Subcutaneous preadipocyte (primary cell): ENCODE measurements around the gene FAM221A. TPM values are rescaled to one million over a fixed set of nuclear protein-coding genes. Genes with fewer than 3 reads are reported as not detected.

Source experiments
- small RNA-seq: library from RNA; depleted of rRNA; stranded (forward); fragments of <200 nt; gene quantifications from one replicate; pipeline ENCODE3, GENCODE V24; 2012
- total RNA-seq: library from RNA; depleted of rRNA; stranded (reverse); fragments of >200 nt; gene quantifications from 2 replicates; pipeline ENCODE4 v1.2.3, GENCODE V29; 2012

Gene FAM221A, protein sequence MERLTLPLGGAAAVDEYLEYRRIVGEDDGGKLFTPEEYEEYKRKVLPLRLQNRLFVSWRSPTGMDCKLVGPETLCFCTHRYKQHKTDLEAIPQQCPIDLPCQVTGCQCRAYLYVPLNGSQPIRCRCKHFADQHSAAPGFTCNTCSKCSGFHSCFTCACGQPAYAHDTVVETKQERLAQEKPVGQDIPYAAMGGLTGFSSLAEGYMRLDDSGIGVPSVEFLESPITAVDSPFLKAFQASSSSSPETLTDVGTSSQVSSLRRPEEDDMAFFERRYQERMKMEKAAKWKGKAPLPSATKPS
- total RNA-seq = 0.78 and 1.8 TPM in 2 replicates

DNA sequence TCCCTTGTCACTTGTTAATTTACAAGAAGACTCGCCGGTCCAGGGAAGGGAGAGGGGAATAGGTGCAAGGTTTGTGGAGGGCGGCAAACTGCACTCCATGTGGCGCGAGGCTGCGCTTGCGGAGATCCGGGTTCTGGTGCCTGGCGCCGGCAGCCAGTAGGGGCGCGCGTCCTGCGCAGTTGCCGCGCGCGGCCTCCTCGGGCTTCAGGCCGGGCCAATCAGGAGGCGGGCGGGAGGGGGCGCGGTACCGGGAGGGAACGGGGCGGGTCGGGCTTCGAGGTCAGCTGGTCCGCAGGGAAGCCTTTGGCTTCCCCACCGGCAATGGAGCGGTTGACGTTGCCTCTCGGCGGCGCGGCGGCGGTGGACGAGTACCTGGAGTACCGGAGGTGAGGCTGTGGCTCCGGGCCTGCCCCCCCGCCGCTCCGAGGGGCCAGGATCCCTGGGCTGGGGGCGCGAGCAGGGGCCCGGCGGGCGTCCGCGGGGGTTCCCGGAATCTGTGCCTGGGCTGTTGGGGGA, at the start of gene FAM221A:
Gene FAM221A (plus strand): TSS at position 302 of the 516 bp plus-strand sequence. CDS start 20 bp downstream, at position 322.

DNA sequence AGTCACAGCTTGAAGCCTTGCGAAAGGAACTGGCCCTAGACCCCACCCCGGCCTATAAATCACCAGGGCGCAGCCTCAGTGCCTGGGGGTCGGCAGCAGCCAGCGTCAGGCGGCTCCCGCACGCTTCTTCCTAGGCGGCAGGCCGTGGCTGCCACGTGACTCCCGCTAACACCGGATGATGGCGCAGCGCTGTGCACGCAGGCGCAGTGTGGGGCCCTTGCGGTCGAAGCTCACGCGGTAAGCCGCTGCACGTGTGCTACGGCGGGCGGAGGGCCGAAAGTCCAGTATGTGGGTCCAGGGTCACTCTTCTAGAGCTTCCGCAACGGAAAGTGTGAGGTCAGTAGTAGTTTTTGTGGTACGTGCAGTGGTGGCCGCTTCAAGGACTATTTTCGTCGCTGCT, 30.0 kb downstream of the FAM221A start, which contains the start of gene STK31:
Gene STK31 (plus strand): TSS at position 220 of the 400 bp plus-strand sequence. CDS start 67 bp downstream, at position 287.

Small RNAs within 50 kb of the gene (small RNA-seq; reads per million reads assigned to genes)
- gene AC006026.2 = not detected

Other genes starting within 250 kb of the FAM221A start
- gene IGF2BP3, start 209.7 kb upstream of the FAM221A start, total RNA-seq = 16.5 and 76.8 TPM in 2 replicates
- 27.2 and 34.6 TPM in 2 replicates for gene TRA2A, start 148.2 kb upstream of the FAM221A start, total RNA-seq
- gene CCDC126, start 82.8 kb upstream of the FAM221A start, total RNA-seq = 5.1 and 7.0 TPM in 2 replicates
- not detected in 2 replicates for gene STK31, start 30.0 kb downstream of the FAM221A start, total RNA-seq